HG03521 (cell line): Measurements from ENCODE around the gene NKX2-4.

Experiments used
- ATAC-seq: cut with Tn5 transposase; IDR thresholded peaks from one replicate; pipeline ENCODE4 v1.9.1; 2021; ENCODE audit warnings: mild to moderate bottlenecking, moderate library complexity; ENCODE audit not compliant: unreplicated experiment

NKX2-4 gene

DNA sequence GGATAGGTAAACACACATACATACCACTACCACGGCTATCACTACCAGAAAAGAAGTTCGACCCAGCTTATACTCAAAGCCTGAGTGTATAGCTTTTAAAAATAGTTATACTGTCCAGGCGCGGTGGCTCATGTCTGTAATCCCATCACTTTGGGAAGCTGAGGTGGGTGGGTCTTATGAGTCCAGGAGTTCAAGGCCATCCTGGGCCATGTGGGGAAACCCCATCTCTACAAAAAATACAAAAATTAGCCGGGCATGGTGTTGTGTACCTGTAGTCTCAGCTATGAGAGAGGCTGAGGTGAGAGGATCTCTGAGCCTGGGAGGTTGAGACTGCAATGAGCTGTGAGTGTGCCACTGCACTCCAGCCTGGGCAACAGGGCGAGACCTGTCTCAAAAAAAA lies 32.9 kb downstream of the NKX2-4 start:
- no peak for ATAC-seq

DNA sequence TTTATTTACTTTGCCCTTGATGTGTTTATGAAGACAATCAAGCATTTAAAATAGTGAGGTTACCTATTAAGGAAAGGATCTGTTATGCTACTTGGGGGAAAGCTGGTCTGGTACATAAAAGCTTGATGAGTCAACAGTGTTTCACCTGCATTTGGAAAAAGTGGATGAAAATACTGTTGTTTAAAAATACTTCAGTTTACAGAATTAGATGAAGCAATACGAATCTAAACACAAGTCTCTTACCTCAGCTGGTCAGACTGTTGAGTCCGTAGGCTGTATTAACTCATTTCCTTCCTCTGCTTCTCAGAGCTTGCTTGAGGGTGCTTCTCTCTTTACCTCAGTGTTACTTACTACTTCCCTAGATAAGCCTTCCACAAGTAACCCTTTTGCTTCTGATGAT lies 36.1 kb downstream of the NKX2-4 start:
- ATAC-seq = no peak

DNA sequence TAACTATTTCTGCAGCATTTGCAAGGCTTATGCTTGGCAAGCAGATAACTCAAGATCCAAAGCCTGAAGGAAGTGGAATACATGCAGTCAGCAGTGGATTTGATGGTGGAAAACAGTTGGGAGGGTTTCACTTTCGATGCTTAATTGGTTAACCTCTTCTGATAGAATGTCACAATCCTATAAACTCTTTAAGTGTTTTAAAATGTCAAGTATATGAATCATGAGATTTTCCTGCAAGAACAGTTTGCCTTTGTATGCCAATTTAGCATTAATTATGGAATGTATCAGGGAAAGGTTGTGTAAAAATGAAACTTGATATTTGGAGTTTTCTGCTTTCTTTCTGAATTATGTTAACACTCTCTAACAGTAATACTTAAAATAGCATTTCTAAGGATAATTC lies 36.6 kb downstream of the NKX2-4 start:
- ATAC-seq = no peak

- no peak for ATAC-seq
Measured at GRCh38 chr20:21358737-21359136, 38.6 kb downstream of the NKX2-4 start.

- no peak for ATAC-seq
Measured at GRCh38 chr20:21357844-21358243, 39.5 kb downstream of the NKX2-4 start.

- no peak for ATAC-seq
Measured at GRCh38 chr20:21356386-21356785, 40.9 kb downstream of the NKX2-4 start.

DNA sequence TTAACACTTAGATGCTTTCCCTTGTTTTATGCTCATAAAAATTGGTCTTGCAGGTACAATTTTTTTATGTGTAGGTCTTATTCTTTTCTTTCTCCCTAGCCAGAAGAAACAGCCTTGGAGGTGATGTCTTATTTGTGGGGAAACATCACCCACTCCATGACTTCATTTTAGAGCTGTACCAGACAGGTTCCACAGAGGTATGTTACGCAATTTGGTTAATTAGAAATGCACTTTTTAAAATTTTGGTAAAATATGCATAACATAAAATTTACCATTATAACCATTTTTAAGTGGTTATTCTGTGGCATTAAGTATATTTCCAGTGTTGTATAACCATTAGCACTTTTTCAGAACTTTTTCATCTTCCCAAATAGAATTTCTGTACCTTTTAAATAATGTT lies 41.3 kb downstream of the NKX2-4 start:
- ATAC-seq = no peak

DNA sequence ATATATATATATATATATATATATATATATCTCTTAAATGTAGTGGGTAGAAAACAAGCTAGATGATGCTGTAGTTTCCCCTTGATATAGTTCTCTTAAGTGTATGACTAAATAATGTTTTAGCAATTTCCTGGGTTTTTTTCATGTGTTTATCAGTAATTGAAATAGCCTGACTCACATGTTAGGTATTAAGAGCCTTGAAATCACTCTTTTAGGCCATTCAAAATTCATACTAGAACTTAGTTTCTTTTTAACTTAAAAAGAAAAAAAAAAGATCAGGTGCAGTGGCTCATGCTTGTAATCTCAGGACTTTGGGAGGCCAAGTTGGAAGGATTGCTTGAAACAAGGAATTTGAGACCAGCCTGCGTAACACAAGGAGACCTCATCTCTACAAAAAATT lies 44.1 kb downstream of the NKX2-4 start:
- ATAC-seq = no peak

DNA sequence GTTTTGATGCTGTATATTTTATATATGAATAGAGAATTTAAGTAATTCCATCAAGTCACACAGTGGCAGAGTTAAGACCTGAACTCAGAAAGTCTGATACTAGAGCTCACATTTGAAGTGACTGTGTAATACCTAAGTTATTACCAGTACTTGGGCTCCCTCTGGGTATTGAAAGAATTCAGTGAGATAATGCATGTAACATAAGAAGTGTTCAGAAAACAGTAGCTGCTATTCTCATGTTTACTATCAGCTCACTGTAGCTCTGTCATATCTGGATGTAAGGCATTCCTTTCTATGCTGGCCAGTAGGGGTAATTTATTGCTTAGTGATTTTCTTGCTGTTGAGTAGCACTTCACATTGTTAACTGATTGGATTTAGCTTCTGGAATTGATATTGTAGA lies 44.6 kb downstream of the NKX2-4 start:
- no peak for ATAC-seq
